Hematopoietic multipotent progenitor cell treated with erythropoietin and hydrocortisone succinate and interleukin-3 and kit ligand, for 8 days (in vitro differentiated cells): ENCODE measurements around the gene HNRNPUL1.

Source experiments
- DNase-seq: peaks from one replicate; pipeline ENCODE4 v3.0.0-alpha.2; 2015

Gene HNRNPUL1

DNA sequence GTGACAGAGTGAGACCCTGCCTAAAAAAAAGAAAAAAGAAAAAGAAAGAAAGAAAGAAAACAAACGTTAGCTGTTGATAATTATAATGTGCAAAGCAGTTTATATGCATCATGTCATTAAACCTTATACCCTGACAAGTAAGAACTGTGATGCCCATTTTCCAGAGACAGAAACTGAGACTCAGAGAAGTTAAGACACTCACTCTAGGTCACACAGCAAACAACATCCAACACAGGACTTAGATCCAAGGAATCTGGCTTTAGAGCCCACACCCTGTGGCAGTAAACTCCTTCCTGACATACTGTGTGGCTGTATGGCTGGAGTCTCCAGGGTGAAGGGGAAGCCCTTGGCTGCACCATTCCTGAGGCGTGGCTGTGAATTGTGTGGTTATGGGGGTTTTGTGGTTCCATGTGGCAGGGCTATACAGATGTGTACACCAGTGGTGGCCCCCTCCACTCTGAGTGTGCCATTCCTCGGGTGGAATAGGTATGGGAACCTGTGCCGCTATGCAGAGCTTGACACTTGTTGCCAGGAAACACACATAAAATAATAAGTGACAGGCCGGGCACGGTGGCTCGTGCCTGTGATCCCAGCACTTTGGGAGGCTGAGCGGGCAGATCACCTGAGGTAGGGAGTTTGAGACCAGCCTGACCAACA lies 29.5 kb upstream of the HNRNPUL1 start:
- DNase-seq = no peak

GRCh38 chr19:41235480-41235879 lies 28.7 kb upstream of the HNRNPUL1 start:
- no peak for DNase-seq

- DNase-seq = no peak
Observed at GRCh38 chr19:41238244-41238643, 25.9 kb upstream of the HNRNPUL1 start.

GRCh38 chr19:41239363-41239762 lies 24.8 kb upstream of the HNRNPUL1 start:
- no peak for DNase-seq

DNA sequence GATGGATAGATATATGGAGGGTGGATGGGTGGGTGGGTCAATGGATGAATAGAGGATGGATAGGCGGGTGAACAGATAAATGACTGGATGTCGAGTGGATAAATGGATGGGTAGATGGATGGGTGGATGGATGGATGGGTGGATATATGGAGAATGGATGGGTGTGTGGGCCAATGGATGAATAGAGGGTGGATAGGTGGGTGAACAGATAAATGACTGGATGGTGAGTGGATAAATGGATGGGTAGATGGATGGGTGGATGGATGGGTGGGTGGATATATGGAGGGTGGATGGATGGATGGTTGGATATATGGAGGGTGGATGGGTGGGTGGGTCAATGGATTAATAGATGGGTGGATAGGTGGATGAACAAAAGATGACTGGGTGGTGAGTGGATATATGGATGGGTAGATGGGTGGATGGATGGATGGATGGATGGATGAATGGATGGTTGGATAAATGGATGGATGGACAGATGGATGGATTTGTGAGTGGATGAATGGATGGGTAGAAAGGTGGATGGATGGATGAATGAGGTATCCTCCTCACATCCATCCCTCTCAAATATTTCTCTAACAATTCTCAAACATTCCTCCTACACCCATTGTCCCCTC lies 24.1 kb upstream of the HNRNPUL1 start:
- DNase-seq = no peak

GRCh38 chr19:41241859-41242258 lies 22.3 kb upstream of the HNRNPUL1 start:
- no peak for DNase-seq

GRCh38 chr19:41244117-41244516 lies 20.1 kb upstream of the HNRNPUL1 start:
- no peak for DNase-seq

GRCh38 chr19:41245843-41246242 lies 18.3 kb upstream of the HNRNPUL1 start:
- DNase-seq = no peak

DNA sequence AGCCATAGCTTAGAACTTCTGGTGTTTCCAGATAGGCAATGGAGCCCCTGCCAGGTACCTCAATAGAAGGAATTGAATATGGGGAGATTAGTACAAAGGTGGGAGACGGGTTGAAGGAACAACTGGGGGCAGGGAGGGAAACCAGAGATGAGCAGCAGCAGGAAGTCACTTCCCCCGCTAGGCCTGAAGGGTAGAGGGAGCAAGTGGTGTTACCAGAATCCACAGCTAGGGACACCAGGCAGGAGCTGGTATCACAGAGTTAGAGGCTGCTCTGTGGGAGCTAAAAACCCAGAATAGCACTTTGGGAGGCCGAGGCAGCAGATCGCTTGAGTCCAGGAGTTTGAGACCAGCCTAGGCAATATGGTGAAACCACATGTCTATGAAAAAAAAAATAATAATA lies 15.3 kb upstream of the HNRNPUL1 start:
- no peak for DNase-seq

DNA sequence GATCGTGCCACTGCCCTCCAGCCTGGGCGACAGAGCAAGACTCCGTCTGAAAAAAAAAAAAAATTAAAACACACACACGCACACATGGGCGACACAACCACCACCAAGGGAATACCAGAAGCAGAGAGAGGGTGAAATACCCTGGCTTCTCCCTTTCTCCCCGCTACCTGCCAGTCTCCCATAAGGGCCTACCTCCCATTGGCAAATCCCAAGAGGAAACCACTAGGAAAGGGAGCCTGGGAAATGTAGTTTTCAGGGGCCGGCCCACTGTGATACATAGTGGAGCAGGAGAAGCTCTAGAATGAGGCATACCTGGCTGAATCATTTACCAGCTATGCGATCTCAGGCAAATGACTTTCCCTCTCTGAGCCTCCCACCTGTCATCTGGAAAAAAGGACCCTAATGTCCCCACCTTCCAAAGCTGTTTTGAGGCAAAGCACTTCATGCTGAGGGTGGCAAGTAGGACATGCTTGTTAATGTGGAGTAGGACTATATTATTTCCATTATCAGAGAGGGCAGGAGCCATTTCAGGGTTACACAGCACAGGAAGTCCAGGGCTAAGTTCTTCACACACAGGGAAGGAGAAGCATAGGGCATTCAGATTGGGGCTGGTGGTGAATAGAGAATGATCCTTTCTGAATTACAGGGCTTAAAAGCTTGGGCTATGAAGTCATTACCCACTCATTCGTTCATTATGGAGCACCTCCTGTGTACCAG lies 14.3 kb upstream of the HNRNPUL1 start:
- no peak for DNase-seq

DNA sequence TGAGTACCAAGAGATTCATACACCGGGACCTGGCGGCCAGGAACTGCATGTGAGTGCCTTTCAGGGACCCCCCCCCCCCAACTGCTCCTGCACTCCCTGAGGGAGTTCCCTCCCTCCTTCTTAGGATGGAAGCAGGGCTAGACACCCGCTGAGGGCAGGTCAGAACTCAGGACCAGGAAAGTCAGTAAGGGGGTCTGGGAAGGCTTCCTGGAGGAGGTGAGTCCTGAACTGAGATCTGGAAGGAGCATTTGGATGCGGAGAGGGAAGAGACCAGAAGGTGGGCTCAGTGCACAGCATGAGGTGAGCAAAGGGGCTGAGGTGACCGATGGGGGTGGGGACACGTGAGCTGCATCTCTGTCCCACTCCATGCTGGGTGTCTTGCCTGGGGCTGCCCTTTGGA lies 10.5 kb upstream of the HNRNPUL1 start:
- no peak for DNase-seq

GRCh38 chr19:41255171-41255570 lies 9.0 kb upstream of the HNRNPUL1 start:
- no peak for DNase-seq

DNA sequence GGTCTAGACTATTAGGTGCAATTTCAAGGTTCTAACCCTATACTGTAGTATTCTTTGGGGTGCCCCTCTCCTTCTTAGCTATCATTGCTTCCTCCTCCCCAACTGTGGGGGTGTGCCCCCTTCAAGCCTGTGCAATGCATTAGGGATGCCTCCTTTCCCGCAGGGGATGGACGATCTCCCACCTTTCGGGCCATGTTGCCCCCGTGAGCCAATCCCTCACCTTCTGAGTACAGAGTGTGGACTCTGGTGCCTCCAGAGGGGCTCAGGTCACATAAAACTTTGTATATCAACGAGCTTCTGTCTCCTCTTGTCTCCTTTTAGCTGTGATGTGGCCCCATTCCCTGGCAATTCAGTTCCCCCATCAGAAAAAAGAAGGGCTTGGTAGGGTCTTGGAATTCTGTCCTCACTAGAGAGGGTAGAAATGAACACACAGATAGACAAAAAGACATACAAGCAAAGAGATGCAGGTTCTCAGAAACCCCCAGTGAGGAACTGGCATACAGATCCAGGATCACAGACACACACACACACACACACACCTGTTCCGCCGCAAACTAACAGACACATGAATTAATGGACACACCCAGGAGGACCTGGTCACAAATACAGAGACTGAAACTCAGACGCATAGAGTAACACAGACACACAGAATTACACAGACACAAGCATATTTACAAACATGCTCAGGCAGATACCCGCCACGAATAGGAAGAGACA lies 2.5 kb upstream of the HNRNPUL1 start:
- no peak for DNase-seq

GRCh38 chr19:41263042-41263849 lies 926 bp upstream of the HNRNPUL1 start:
- peak; percentile 87 for DNase-seq

DNA sequence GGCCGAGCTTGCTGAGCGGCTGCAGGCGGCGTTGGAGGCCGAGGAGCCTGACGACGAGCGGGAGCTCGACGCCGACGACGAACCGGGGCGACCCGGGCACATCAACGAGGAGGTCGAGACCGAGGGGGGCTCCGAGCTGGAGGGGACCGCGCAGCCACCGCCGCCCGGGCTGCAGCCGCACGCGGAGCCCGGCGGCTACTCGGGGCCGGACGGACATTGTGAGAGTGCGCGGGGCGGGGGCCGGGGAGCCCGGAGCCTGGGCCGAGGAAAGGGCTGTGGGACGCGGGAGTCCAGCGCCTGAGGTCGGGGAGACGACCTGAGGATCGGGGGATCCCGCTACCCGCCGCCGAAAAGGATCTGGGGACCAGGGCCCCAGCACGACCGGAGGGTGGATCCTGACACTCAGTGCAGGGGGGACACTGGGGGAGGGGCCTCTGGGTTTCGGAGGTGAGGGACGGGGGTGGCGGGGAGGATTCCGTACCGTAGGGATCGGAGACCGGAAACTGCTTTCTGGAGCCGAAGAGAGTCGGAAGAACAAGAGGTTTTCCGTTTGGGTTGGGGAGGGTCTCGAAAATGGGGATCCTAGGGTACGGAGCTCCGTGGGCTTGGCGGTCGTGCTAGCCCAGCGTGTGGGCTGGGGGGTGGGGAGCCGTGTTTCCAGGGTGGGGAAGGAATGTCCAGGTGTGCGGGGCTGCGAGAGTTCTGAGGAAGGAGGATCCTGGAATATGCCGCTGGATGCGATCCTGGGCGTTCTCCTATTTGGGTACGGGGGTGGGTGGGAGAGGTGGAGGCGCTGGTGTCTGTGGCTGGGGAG lies 616 bp downstream of the HNRNPUL1 start:
- DNase-seq = peak; percentile 50

DNA sequence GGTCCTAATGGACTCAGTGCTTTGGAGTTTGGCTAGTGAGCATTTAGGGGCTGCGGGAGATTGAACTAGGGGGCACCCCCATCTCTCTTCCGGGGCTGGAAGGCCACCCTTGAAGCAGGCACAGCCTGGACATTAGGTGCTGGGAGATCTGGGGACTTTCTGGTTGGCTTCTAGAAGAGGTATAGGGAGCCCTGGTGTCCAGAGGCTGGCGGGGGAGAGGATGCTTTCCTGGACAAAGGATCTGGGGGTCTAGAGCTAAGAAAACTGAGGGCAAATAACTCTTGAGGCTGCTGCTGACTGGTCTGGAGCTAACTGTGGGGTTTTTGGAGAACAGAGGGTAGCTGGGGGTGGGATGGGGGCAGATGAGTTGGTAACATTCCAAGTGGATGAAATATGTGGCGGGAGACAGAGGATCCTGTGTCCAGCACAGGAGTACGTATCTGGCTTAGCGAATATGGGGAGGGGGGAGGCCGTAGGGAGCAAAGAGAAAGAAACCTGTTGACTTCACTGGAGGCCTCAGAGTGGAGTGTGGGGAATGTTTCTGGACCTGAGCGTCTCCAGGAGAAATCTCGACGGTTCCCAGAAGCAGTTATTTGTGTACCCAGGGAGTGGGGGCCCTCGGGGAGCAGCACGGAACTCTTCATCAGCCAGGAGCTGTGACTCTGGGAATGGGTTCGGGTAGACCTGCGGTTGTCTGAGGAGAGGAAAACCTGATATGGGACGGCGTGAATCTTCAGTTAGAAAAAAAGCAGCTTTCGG lies 1.4 kb downstream of the HNRNPUL1 start:
- peak; percentile 26 for DNase-seq

- DNase-seq = no peak
Observed at GRCh38 chr19:41269055-41269454, 4.9 kb downstream of the HNRNPUL1 start.

DNA sequence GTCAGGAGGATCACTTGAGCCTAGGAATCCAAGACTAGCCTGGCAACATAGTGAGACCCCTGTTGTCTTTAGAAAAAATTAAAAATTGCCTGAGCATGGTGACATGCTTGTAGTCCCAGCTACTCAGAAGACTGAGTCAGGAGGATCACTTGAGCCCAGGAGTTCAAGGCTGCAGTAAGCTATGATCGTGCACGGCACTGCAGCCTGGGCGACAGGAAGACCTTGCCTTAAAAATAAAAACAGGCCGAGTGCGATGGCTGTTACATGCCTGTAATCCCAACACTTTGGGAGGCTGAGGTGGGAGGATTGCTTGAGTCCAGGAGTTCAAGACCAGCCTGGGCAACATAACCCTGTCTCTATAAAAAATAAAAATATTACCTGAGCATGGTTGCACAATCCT lies 5.4 kb downstream of the HNRNPUL1 start:
- no peak for DNase-seq

DNA sequence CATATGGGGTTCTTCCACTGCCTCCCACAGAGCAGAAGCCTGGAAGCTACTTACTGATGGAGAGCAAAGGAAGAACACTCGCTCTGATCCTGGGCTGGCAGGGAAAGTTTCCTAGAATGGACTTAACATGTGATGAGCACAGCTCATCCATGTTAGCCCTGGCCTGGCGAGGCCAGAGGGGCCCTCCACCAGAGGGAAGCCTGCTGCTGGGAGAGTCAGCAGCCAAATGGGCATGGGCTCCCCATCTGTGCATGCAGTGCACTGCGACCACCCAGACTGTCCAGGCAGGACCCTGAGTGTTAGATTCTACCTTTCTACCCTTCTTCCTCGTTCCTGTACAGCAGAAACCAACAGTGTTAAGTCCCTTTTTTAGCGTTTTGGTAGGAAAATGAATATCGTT lies 8.9 kb downstream of the HNRNPUL1 start:
- DNase-seq = no peak

DNA sequence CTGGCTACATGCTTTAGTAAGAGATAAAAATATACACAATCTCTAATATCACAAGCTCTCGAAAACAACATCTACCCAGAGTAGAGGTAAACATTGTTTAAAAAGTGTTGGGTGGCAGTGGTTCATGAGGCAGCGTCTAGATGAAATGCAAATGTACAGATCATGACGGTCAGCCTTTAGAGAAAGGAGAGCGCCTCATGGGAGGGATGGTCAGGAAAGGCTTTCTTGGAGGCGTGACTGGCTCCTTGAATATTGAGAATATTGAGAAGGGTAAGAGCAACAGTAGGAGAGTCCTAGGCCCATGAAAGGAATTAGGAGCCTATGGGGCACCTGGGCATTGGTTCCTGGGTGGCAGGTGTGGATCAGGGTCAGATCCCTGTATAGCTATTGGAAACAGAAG lies 10.6 kb downstream of the HNRNPUL1 start:
- no peak for DNase-seq

GRCh38 chr19:41276231-41276630 lies 12.1 kb downstream of the HNRNPUL1 start:
- no peak for DNase-seq
